Measurements from ENCODE around the gene ATP1A4. TPM values are rescaled to one million over a fixed set of nuclear protein-coding genes. Genes with fewer than 3 reads are reported as not detected.

ATP1A4 gene
- total and polyA plus RNA-seq, 4 donors = 0.10 to 2.6 (median 1.3) TPM

GRCh38 chr1:160193832-160194736 lies 42.7 kb downstream of the ATP1A4 start:
- Histone ChIP-seq H3K36me3 (ENCODE audit: control insufficient read depth, insufficient read depth, low read length) (no peaks in the 10 kb centered on the region), H3K4me3 (ENCODE audit: low read depth, low read length) (no peak overlapping the region), H3K9me3 (ENCODE audit: control insufficient read depth, insufficient read depth, low read length) (no peaks in the 10 kb centered on the region), H3K4me1 (ENCODE audit: control insufficient read depth, insufficient read depth, low read length) (peaks cover 44% of the 10 kb centered on the region), H3K27me3 (ENCODE audit: control insufficient read depth, insufficient read depth, low read length) (no peaks in the 10 kb centered on the region), H3K27ac (ENCODE audit: low read depth, low read length) (no peak overlapping the region)
- DNase-seq (ENCODE audit: low read depth in 4 of 6, low spot score in 6 of 6) = no peak
- 85% methylated on average over 9 of the region's 9 CpGs for WGBS (ENCODE audit: insufficient coverage)

- no peak overlapping the region for H3K4me3 ChIP-seq (ENCODE audit: low read depth, low read length)
- 100% methylated on average over 1 of the region's 2 CpGs for WGBS (ENCODE audit: insufficient coverage)
- DNase-seq (ENCODE audit: low read depth in 4 of 6, low spot score in 6 of 6) = no peak
Observed at GRCh38 chr1:160194737-160195059, 43.3 kb downstream of the ATP1A4 start.

GRCh38 chr1:160196143-160196542 lies 44.7 kb downstream of the ATP1A4 start:
- DNase-seq (ENCODE audit: low read depth in 4 of 6, low spot score in 6 of 6) = no peak
- Histone ChIP-seq H3K36me3 (ENCODE audit: control insufficient read depth, insufficient read depth, low read length) (no peaks in the 10 kb centered on the region), H3K27ac (ENCODE audit: low read depth, low read length) (no peak overlapping the region), H3K4me3 (ENCODE audit: low read depth, low read length) (no peak overlapping the region), H3K4me1 (ENCODE audit: control insufficient read depth, insufficient read depth, low read length) (peaks cover 27% of the 10 kb centered on the region), H3K9me3 (ENCODE audit: control insufficient read depth, insufficient read depth, low read length) (no peaks in the 10 kb centered on the region), H3K27me3 (ENCODE audit: control insufficient read depth, insufficient read depth, low read length) (no peaks in the 10 kb centered on the region)
- WGBS (ENCODE audit: insufficient coverage) = 92% methylated on average over 3 of the region's 4 CpGs

More at GRCh38 chr1:160194737-160195059, 43.3 kb downstream of the ATP1A4 start:
- Histone ChIP-seq H3K27ac (ENCODE audit: low read depth, low read length) (no peak overlapping the region), H3K36me3 (ENCODE audit: control insufficient read depth, insufficient read depth, low read length) (no peaks in the 10 kb centered on the region), H3K9me3 (ENCODE audit: control insufficient read depth, insufficient read depth, low read length) (no peaks in the 10 kb centered on the region), H3K4me1 (ENCODE audit: control insufficient read depth, insufficient read depth, low read length) (peaks cover 40% of the 10 kb centered on the region), H3K27me3 (ENCODE audit: control insufficient read depth, insufficient read depth, low read length) (no peaks in the 10 kb centered on the region)

- Histone ChIP-seq H3K27ac (ENCODE audit: low read depth, low read length) (no peak overlapping the region), H3K27me3 (ENCODE audit: control insufficient read depth, insufficient read depth, low read length) (no peaks in the 10 kb centered on the region), H3K36me3 (ENCODE audit: control insufficient read depth, insufficient read depth, low read length) (no peaks in the 10 kb centered on the region), H3K4me1 (ENCODE audit: control insufficient read depth, insufficient read depth, low read length) (peaks cover 22% of the 10 kb centered on the region), H3K4me3 (ENCODE audit: low read depth, low read length) (no peak overlapping the region), H3K9me3 (ENCODE audit: control insufficient read depth, insufficient read depth, low read length) (no peaks in the 10 kb centered on the region)
- peak in 3 of 6 donors; percentile 29 to 87 (median 59) for DNase-seq (ENCODE audit: low read depth in 4 of 6, low spot score in 6 of 6)
- WGBS (ENCODE audit: insufficient coverage) = 26% methylated on average over 2 of the region's 4 CpGs
Observed at GRCh38 chr1:160197231-160197630, 45.8 kb downstream of the ATP1A4 start.

- no peaks in the 10 kb centered on the region for H3K27me3 ChIP-seq (ENCODE audit: control insufficient read depth, insufficient read depth, low read length)
- 96% methylated on average over 2 of the region's 4 CpGs for WGBS (ENCODE audit: insufficient coverage)
- H3K27ac ChIP-seq (ENCODE audit: low read depth, low read length) = no peak overlapping the region
- no peak for DNase-seq (ENCODE audit: low read depth in 4 of 6, low spot score in 6 of 6)
- H3K4me3 ChIP-seq (ENCODE audit: low read depth, low read length) = no peak overlapping the region
- no peaks in the 10 kb centered on the region for H3K36me3 ChIP-seq (ENCODE audit: control insufficient read depth, insufficient read depth, low read length)
- H3K4me1 ChIP-seq (ENCODE audit: control insufficient read depth, insufficient read depth, low read length) = peaks cover 21% of the 10 kb centered on the region
- no peaks in the 10 kb centered on the region for H3K9me3 ChIP-seq (ENCODE audit: control insufficient read depth, insufficient read depth, low read length)
Observed at GRCh38 chr1:160200786-160201185, 49.4 kb downstream of the ATP1A4 start.

- Histone ChIP-seq H3K4me3 (ENCODE audit: low read depth, low read length) (peak overlapping the region; percentile 26), H3K4me1 (ENCODE audit: control insufficient read depth, insufficient read depth, low read length) (peaks cover 48% of the 10 kb centered on the region), H3K36me3 (ENCODE audit: control insufficient read depth, insufficient read depth, low read length) (peaks cover 25% of the 10 kb centered on the region), H3K9me3 (ENCODE audit: control insufficient read depth, insufficient read depth, low read length) (no peaks in the 10 kb centered on the region), H3K27ac (ENCODE audit: low read depth, low read length) (peak overlapping the region; percentile 86), H3K27me3 (ENCODE audit: control insufficient read depth, insufficient read depth, low read length) (no peaks in the 10 kb centered on the region)
- peak in 1 of 6 donors; percentile 18 for DNase-seq (ENCODE audit: low read depth in 4 of 6, low spot score in 6 of 6)
- 71% methylated on average over 1 of the region's 7 CpGs for WGBS (ENCODE audit: insufficient coverage)
Observed at GRCh38 chr1:160204526-160205241, 53.3 kb downstream of the ATP1A4 start.

- H3K27ac ChIP-seq (ENCODE audit: low read depth, low read length) = peak within 1 kb of the TSS; percentile 94
- WGBS (ENCODE audit: insufficient coverage) = under 1% methylated on average over 62 of the region's 76 CpGs
- peak within 1 kb of the TSS; percentile 94 for H3K4me3 ChIP-seq (ENCODE audit: low read depth, low read length)
- DNase-seq (ENCODE audit: low read depth in 4 of 6, low spot score in 6 of 6) = peak in 4 of 6 donors; percentile 69 to 94 (median 87)
- no peaks in the 10 kb centered on the region for H3K27me3 ChIP-seq (ENCODE audit: control insufficient read depth, insufficient read depth, low read length)
- H3K9me3 ChIP-seq (ENCODE audit: control insufficient read depth, insufficient read depth, low read length) = no peaks in the 10 kb centered on the region
- H3K4me1 ChIP-seq (ENCODE audit: control insufficient read depth, insufficient read depth, low read length) = peaks cover 56% of the 10 kb centered on the region
- H3K36me3 ChIP-seq (ENCODE audit: control insufficient read depth, insufficient read depth, low read length) = peaks cover 27% of the 10 kb centered on the region
Observed at GRCh38 chr1:160205242-160206035, 54.0 kb downstream of the ATP1A4 start, which contains the start of gene PEA15. Gene PEA15, plus strand, starts transcription at chr1:160205384. Its CDS starts 6,161 bp downstream, at chr1:160211545.

GRCh38 chr1:160206036-160206389 lies 54.6 kb downstream of the ATP1A4 start:
- Histone ChIP-seq H3K27ac (ENCODE audit: low read depth, low read length) (peak overlapping the region; percentile 94), H3K4me3 (ENCODE audit: low read depth, low read length) (peak overlapping the region; percentile 94), H3K27me3 (ENCODE audit: control insufficient read depth, insufficient read depth, low read length) (no peaks in the 10 kb centered on the region), H3K9me3 (ENCODE audit: control insufficient read depth, insufficient read depth, low read length) (no peaks in the 10 kb centered on the region), H3K36me3 (ENCODE audit: control insufficient read depth, insufficient read depth, low read length) (peaks cover 27% of the 10 kb centered on the region), H3K4me1 (ENCODE audit: control insufficient read depth, insufficient read depth, low read length) (peaks cover 62% of the 10 kb centered on the region)
- WGBS (ENCODE audit: insufficient coverage) = 2% methylated on average over 6 of the region's 9 CpGs
- DNase-seq (ENCODE audit: low read depth in 4 of 6, low spot score in 6 of 6) = peak in 2 of 6 donors; percentile 72 to 75

GRCh38 chr1:160206421-160207117 lies 55.2 kb downstream of the ATP1A4 start:
- peak overlapping the region; percentile 94 for H3K27ac ChIP-seq (ENCODE audit: low read depth, low read length)
- DNase-seq (ENCODE audit: low read depth in 4 of 6, low spot score in 6 of 6) = peak in 2 of 6 donors; percentile 44 to 48
- 10% methylated on average over 7 of the region's 9 CpGs for WGBS (ENCODE audit: insufficient coverage)

More at GRCh38 chr1:160206421-160207117, 55.2 kb downstream of the ATP1A4 start:
- Histone ChIP-seq H3K9me3 (ENCODE audit: control insufficient read depth, insufficient read depth, low read length) (no peaks in the 10 kb centered on the region), H3K36me3 (ENCODE audit: control insufficient read depth, insufficient read depth, low read length) (peaks cover 29% of the 10 kb centered on the region), H3K27me3 (ENCODE audit: control insufficient read depth, insufficient read depth, low read length) (no peaks in the 10 kb centered on the region), H3K4me3 (ENCODE audit: low read depth, low read length) (peak overlapping the region; percentile 94), H3K4me1 (ENCODE audit: control insufficient read depth, insufficient read depth, low read length) (peaks cover 67% of the 10 kb centered on the region)

Data from spinal cord (tissue), 10 donors.